HG03196 (cell line): Measurements from ENCODE around the gene CYP4F3.
"Not testable (repeated sequence)": the region's sequence is repeated elsewhere in the genome, so short reads cannot be mapped to it uniquely, and the experiment has no call there.

Experiments
- ATAC-seq: cut with Tn5 transposase; IDR thresholded peaks from one replicate; pipeline ENCODE4 v1.9.1; 2021; ENCODE audit not compliant: unreplicated experiment

CYP4F3 gene

GRCh38 chr19:15640294-15640903, at the start of gene CYP4F3:
CYP4F3 (plus strand) TSS chr19:15640897; CDS start chr19:15641416, 519 bp downstream.
- no peak for ATAC-seq

- ATAC-seq: no peak
Measured at GRCh38 chr19:15591796-15592195, 48.9 kb upstream of the CYP4F3 start.

GRCh38 chr19:15592506-15592905, 48.2 kb upstream of the CYP4F3 start:
- ATAC-seq: not testable (repeated sequence)

- not testable (repeated sequence) for ATAC-seq
Measured at GRCh38 chr19:15593766-15594165, 46.9 kb upstream of the CYP4F3 start.

- no peak for ATAC-seq
Measured at GRCh38 chr19:15595069-15595468, 45.6 kb upstream of the CYP4F3 start.

GRCh38 chr19:15607978-15608925, 32.4 kb upstream of the CYP4F3 start:
- ATAC-seq: not testable (repeated sequence)

- ATAC-seq: no peak
Measured at GRCh38 chr19:15609261-15609660, 31.4 kb upstream of the CYP4F3 start.

GRCh38 chr19:15612342-15612741, 28.4 kb upstream of the CYP4F3 start:
- no peak for ATAC-seq

GRCh38 chr19:15613338-15613737, 27.4 kb upstream of the CYP4F3 start:
- ATAC-seq: no peak

GRCh38 chr19:15614507-15615379, 26.0 kb upstream of the CYP4F3 start, which contains the start of gene CYP4F8:
CYP4F8 (plus strand) TSS chr19:15615218; CDS start chr19:15615617, 399 bp downstream.
- ATAC-seq: no peak

- ATAC-seq: no peak
Measured at GRCh38 chr19:15615526-15615925, 25.2 kb upstream of the CYP4F3 start.

GRCh38 chr19:15616183-15616582, 24.5 kb upstream of the CYP4F3 start:
- no peak for ATAC-seq

GRCh38 chr19:15616627-15617270, 23.9 kb upstream of the CYP4F3 start:
- ATAC-seq: no peak

- no peak for ATAC-seq
Measured at GRCh38 chr19:15618321-15618720, 22.4 kb upstream of the CYP4F3 start.

GRCh38 chr19:15621801-15622200, 18.9 kb upstream of the CYP4F3 start:
- no peak for ATAC-seq

GRCh38 chr19:15622991-15623390, 17.7 kb upstream of the CYP4F3 start:
- ATAC-seq: no peak

GRCh38 chr19:15623711-15624318, 16.9 kb upstream of the CYP4F3 start:
- ATAC-seq: no peak

- ATAC-seq: no peak
Measured at GRCh38 chr19:15628236-15629002, 12.3 kb upstream of the CYP4F3 start.
